ENCODE data around the gene G6PC3.
A peak's percentile ranks its signal among the peaks of the same experiment; 100 is the strongest.
"Not testable (repeated sequence)": the region's sequence is repeated elsewhere in the genome, so short reads cannot be mapped to it uniquely, and the experiment has no call there.

G6PC3 gene

GRCh38 chr17:44070455-44071197 is at the start of gene G6PC3:
TSS of gene G6PC3 (plus strand) at chr17:44070735. CDS start at chr17:44070966, 231 bp downstream.
- DNase-seq = peak; percentile 99 to 100

GRCh38 chr17:44021227-44021626 is 49.3 kb upstream of the G6PC3 start:
- not testable (repeated sequence) for DNase-seq

GRCh38 chr17:44022246-44022645 is 48.3 kb upstream of the G6PC3 start:
- DNase-seq = no peak

GRCh38 chr17:44023545-44024270 is 46.8 kb upstream of the G6PC3 start:
- DNase-seq = no peak

GRCh38 chr17:44024271-44024663 is 46.3 kb upstream of the G6PC3 start:
- DNase-seq = peak; percentile 95 to 96

GRCh38 chr17:44024853-44025252 is 45.7 kb upstream of the G6PC3 start:
- DNase-seq = no peak

GRCh38 chr17:44029736-44030135 is 40.8 kb upstream of the G6PC3 start:
- no peak for DNase-seq

GRCh38 chr17:44030482-44030881 is 40.1 kb upstream of the G6PC3 start:
- no peak for DNase-seq

- DNase-seq = no peak
These were observed 36.6 kb upstream of the G6PC3 start for GRCh38 chr17:44033861-44034408.

- not testable (repeated sequence) for DNase-seq
These were observed 35.8 kb upstream of the G6PC3 start for GRCh38 chr17:44034688-44035087.

GRCh38 chr17:44037471-44037870 is 33.1 kb upstream of the G6PC3 start:
- no peak for DNase-seq

- peak; percentile 94 to 96 for DNase-seq
These were observed 31.9 kb upstream of the G6PC3 start for GRCh38 chr17:44038604-44039011.

- no peak for DNase-seq
These were observed 30.5 kb upstream of the G6PC3 start for GRCh38 chr17:44039829-44040635.

- DNase-seq = no peak
These were observed 27.3 kb upstream of the G6PC3 start for GRCh38 chr17:44043272-44043696.

GRCh38 chr17:44044071-44044470 is 26.5 kb upstream of the G6PC3 start:
- no peak for DNase-seq

GRCh38 chr17:44045486-44045885 is 25.0 kb upstream of the G6PC3 start:
- no peak for DNase-seq

GRCh38 chr17:44046893-44047292 is 23.6 kb upstream of the G6PC3 start:
- not testable (repeated sequence) for DNase-seq

GRCh38 chr17:44049294-44050060 is 21.1 kb upstream of the G6PC3 start:
- DNase-seq = peak in 1 of 2 experiments; percentile 19

- DNase-seq = no peak
These were observed 17.2 kb upstream of the G6PC3 start for GRCh38 chr17:44053125-44053872.

GRCh38 chr17:44059101-44059892 is 11.2 kb upstream of the G6PC3 start:
- no peak for DNase-seq

- no peak for DNase-seq
These were observed 9.1 kb upstream of the G6PC3 start for GRCh38 chr17:44061446-44061845.
